T-helper 1 cell treated with Interleukin-12 subunit alpha and Interleukin-12 subunit beta and Interleukin-4 antibody, amounts not matched to agents 30 ng/mL and 1 ng/mL, for 36 hours (primary cell): ENCODE measurements around the gene MYBPC2. TPM values are rescaled to one million over a fixed set of nuclear protein-coding genes. Genes with fewer than 3 reads are reported as not detected.

Experiments used
- intact Hi-C: fragments of 100-400 bp; cut with micrococcal nuclease; formaldehyde crosslinking; loops from one replicate; pipeline ENCODE4 v1.15.1; 2024
- total RNA-seq: library from RNA; stranded (reverse); gene quantifications from 2 replicates; pipeline ENCODE4 v1.2.3, GENCODE V29; 2022

The MYBPC2 gene
- total RNA-seq, 1 donor from 2014 or later, result 0.44 TPM

- intact Hi-C loops, result loop anchor here (5.0 kb wide), 1 partner anchor 872 kb away; the partner anchor contains the start of genes RRAS and SCAF1
Measured at GRCh38 chr19:50513746-50514345, 81.2 kb downstream of the MYBPC2 start, which contains the start of gene ASPDH. Gene ASPDH, minus strand, starts transcription at chr19:50513913. Its CDS starts 90 bp downstream, at chr19:50513823.

GRCh38 chr19:50514346-50515167 lies 81.9 kb downstream of the MYBPC2 start:
- intact Hi-C loops, result loop anchor here (5.0 kb wide), 1 partner anchor 872 kb away; the partner anchor contains the start of genes RRAS and SCAF1

- intact Hi-C loops, result no loop called here
Measured at GRCh38 chr19:50515168-50515561, 82.5 kb downstream of the MYBPC2 start.

Other genes with a start within 250 kb of the MYBPC2 start
- not detected in 2 replicates for gene MYH14, start 229.3 kb upstream of the MYBPC2 start, total RNA-seq
- 16.0 and 17.2 TPM in 2 replicates for gene KCNC3, start 103.5 kb upstream of the MYBPC2 start, total RNA-seq
- 8.3 and 10.4 TPM in 2 replicates for gene NAPSA, start 67.3 kb upstream of the MYBPC2 start, total RNA-seq
- 67.4 and 72.1 TPM in 2 replicates for gene NR1H2, start 56.4 kb upstream of the MYBPC2 start, total RNA-seq
- gene POLD1, start 48.5 kb upstream of the MYBPC2 start, total RNA-seq, result 105 and 120 TPM in 2 replicates
- gene SPIB, start 14.0 kb upstream of the MYBPC2 start, total RNA-seq, result 0.86 and 0.95 TPM in 2 replicates
- 81.8 and 81.9 TPM in 2 replicates for gene EMC10, start 43.6 kb downstream of the MYBPC2 start, total RNA-seq
- gene GARIN5A, start 44.0 kb downstream of the MYBPC2 start, total RNA-seq, result 0.22 and 0.37 TPM in 2 replicates
- gene JOSD2, start 78.3 kb downstream of the MYBPC2 start, total RNA-seq, result 40.0 and 40.5 TPM in 2 replicates
- not detected in 2 replicates for gene ASPDH, start 81.0 kb downstream of the MYBPC2 start, total RNA-seq
- not detected in 2 replicates for gene LRRC4B, start 135.5 kb downstream of the MYBPC2 start, total RNA-seq
- not detected in 2 replicates for gene SYT3, start 207.0 kb downstream of the MYBPC2 start, total RNA-seq
- gene C19orf81, start 216.6 kb downstream of the MYBPC2 start, total RNA-seq, result not detected in 2 replicates